GM23338 (cell line): ENCODE data around the gene INAFM1. TPM values are rescaled to one million over a fixed set of nuclear protein-coding genes. Genes with fewer than 3 reads are reported as not detected.

Experiments used
- ATAC-seq: fragments of 200-7000 bp; cut with Tn5 transposase; 3 replicates; pipeline ENCODE4 v1.9.1; 2020
- DNase-seq: peaks from one replicate; pipeline ENCODE4 v3.0.0-alpha.2; 2015; ENCODE audit warnings: low spot score
- H2AFZ ChIP-seq: fragments of 200-600 bp; sonication (generic); 2 replicates; pipeline ENCODE4 v1.8.0; 2016; ENCODE audit warnings: antibody characterized with exemption, mild to moderate bottlenecking, moderate library complexity
- H3F3A ChIP-seq: fragments of 200-600 bp; sonication (generic); replicated peaks from 2 replicates; pipeline ENCODE4 v1.8.0; 2017; ENCODE audit warnings: antibody characterized with exemption, mixed run types, low read depth
- H3K27ac ChIP-seq: fragments of 200-600 bp; sonication (generic); 2 replicates; pipeline ENCODE4 v1.6.1; 2016; ENCODE audit warnings: low read depth
- H3K27me3 ChIP-seq: fragments of 200-600 bp; sonication (generic); 2 replicates; pipeline ENCODE4 v1.8.0; 2016; ENCODE audit warnings: mild to moderate bottlenecking, mixed run types, moderate library complexity; ENCODE audit not compliant: insufficient read depth
- H3K36me3 ChIP-seq: fragments of 200-600 bp; sonication (generic); 2 replicates; pipeline ENCODE4 v1.8.0; 2016; ENCODE audit warnings: mild to moderate bottlenecking; ENCODE audit not compliant: insufficient read depth
- H3K4me1 ChIP-seq: fragments of 200-600 bp; sonication (generic); 2 replicates; pipeline ENCODE4 v1.8.0; 2016; ENCODE audit warnings: mild to moderate bottlenecking, moderate library complexity; ENCODE audit not compliant: insufficient read depth
- H3K4me2 ChIP-seq: fragments of 200-600 bp; sonication (generic); 2 replicates; pipeline ENCODE4 v1.7.1; 2017; ENCODE audit warnings: mixed run types
- H3K4me3 ChIP-seq: fragments of 200-600 bp; sonication (generic); 2 replicates; pipeline ENCODE4 v1.6.1; 2016; ENCODE audit warnings: mixed run types
- H3K79me2 ChIP-seq: fragments of 200-600 bp; sonication (generic); replicated peaks from 2 replicates; pipeline ENCODE4 v1.8.0; 2017; ENCODE audit warnings: mild to moderate bottlenecking; ENCODE audit not compliant: insufficient read depth
- H3K9me2 ChIP-seq: fragments of 200-600 bp; sonication (generic); 2 replicates; pipeline ENCODE4 v1.8.0; 2017; ENCODE audit not compliant: insufficient read depth
- H4K20me1 ChIP-seq: fragments of 200-600 bp; sonication (generic); replicated peaks from 2 replicates; pipeline ENCODE4 v1.8.0; 2017; ENCODE audit warnings: mild to moderate bottlenecking; ENCODE audit not compliant: insufficient read depth
- H3K27ac Mint-ChIP-seq: 2 replicates; pipeline ENCODE4 v1.8.0; 2020; ENCODE audit warnings: inconsistent platforms, mild to moderate bottlenecking, moderate library complexity, mixed read lengths
- H3K27me3 Mint-ChIP-seq: 3 replicates; pipeline ENCODE4 v1.8.0; 2022; ENCODE audit warnings: low read depth, mild to moderate bottlenecking, moderate library complexity, mixed read lengths, inconsistent platforms; ENCODE audit not compliant: insufficient read depth, poor library complexity
- H3K36me3 Mint-ChIP-seq: 3 replicates; pipeline ENCODE4 v1.8.0; 2021; ENCODE audit warnings: low read depth, mild to moderate bottlenecking, inconsistent platforms, moderate library complexity, mixed read lengths
- H3K4me1 Mint-ChIP-seq: 3 replicates; pipeline ENCODE4 v1.8.0; 2020; ENCODE audit warnings: mild to moderate bottlenecking, inconsistent platforms, mixed read lengths
- H3K4me3 Mint-ChIP-seq: 3 replicates; pipeline ENCODE4 v1.8.0; 2021; ENCODE audit warnings: moderate library complexity, mild to moderate bottlenecking, inconsistent platforms, mixed read lengths
- H3K9me3 Mint-ChIP-seq: 3 replicates; pipeline ENCODE4 v1.8.0; 2020; ENCODE audit warnings: moderate library complexity, mild to moderate bottlenecking, inconsistent platforms, mixed read lengths
- CREB1 ChIP-seq: fragments of 250-450 bp; sonication (Bioruptor Pico); IDR thresholded peaks from 2 replicates; pipeline ENCODE4 v1.5.0; 2020; ENCODE audit warnings: low read depth, mild to moderate bottlenecking, moderate library complexity
- CTCF ChIP-seq, 2 experiments: fragments of 200-600 bp in 1 of 2; sonication (generic) in 1 of 2; conservative IDR thresholded peaks; 2 replicates each; pipeline versions ENCODE4 v1.5.1 to v1.6.1; 2016 to 2017; ENCODE audit warnings: antibody characterized with exemption in 2 of 2, low read depth in 2 of 2, mild to moderate bottlenecking in 2 of 2, moderate library complexity in 1 of 2
- ETS1 ChIP-seq: IDR thresholded peaks from 2 replicates; pipeline ENCODE4 v1.6.1; 2016; ENCODE audit warnings: antibody characterized with exemption
- EZH2 ChIP-seq: fragments of 200-600 bp; sonication (generic); IDR thresholded peaks from one replicate; pipeline ENCODE4 v1.8.0; 2017; ENCODE audit warnings: antibody characterized with exemption, mild to moderate bottlenecking, low read depth; ENCODE audit not compliant: unreplicated experiment
- EZH2phosphoT487 ChIP-seq: fragments of 200-600 bp; sonication (generic); IDR thresholded peaks from one replicate; pipeline ENCODE4 v1.8.1; 2018; ENCODE audit warnings: antibody characterized with exemption; ENCODE audit not compliant: unreplicated experiment
- POLR2AphosphoS5 ChIP-seq: IDR thresholded peaks from 2 replicates; pipeline ENCODE4 v1.6.1; 2016; ENCODE audit warnings: antibody characterized with exemption, low read depth
- STAT1 ChIP-seq: IDR thresholded peaks from one replicate; pipeline ENCODE4 v1.6.1; 2016; ENCODE audit warnings: antibody characterized with exemption; ENCODE audit not compliant: unreplicated experiment
- ZNF331 ChIP-seq: fragments of 250-450 bp; sonication (Bioruptor Pico); IDR thresholded peaks from 2 replicates; pipeline ENCODE4 v1.5.0; 2020; ENCODE audit warnings: low read depth, mild to moderate bottlenecking, moderate library complexity
- ZNF462 ChIP-seq: fragments of 250-450 bp; sonication (Bioruptor Pico); IDR thresholded peaks from 2 replicates; pipeline ENCODE4 v1.5.0; 2020; ENCODE audit warnings: mild to moderate bottlenecking, moderate library complexity
- polyA plus RNA-seq: library from polyadenylated mRNA; unstranded; fragments of >200 nt; fragmentation: Nextera tagmentation; extraction: Ambion mirVana; gene quantifications from 2 replicates; pipeline ENCODE4 v1.2.1, GENCODE V29; 2016
- total RNA-seq: library from RNA; depleted of rRNA; stranded (reverse); fragments of >200 nt; shearing (Covaris generic); gene quantifications from 2 replicates; pipeline ENCODE4 v1.2.3, GENCODE V29; 2014

The INAFM1 gene
- total and polyA plus RNA-seq, 2 experiments from 2014 or later = 2.9 to 10.2 TPM

- no peak for TF ChIP-seq ZNF462 (CRISPR knock-in tag)
- no peak for TF ChIP-seq EZH2
- TF ChIP-seq ZNF331 = no peak
- TF ChIP-seq POLR2AphosphoS5 = no peak
- no peak for TF ChIP-seq ETS1
- TF ChIP-seq EZH2phosphoT487 = no peak
- TF ChIP-seq CREB1 (CRISPR knock-in tag) = no peak
These were observed 45.0 kb upstream of the INAFM1 start (continued) for GRCh38 chr19:47229676-47230053.

- peaks cover 37% of the 10 kb centered on the region for H3K4me1 ChIP-seq
These were observed 44.4 kb upstream of the INAFM1 start for GRCh38 chr19:47230054-47230920.

More at GRCh38 chr19:47230054-47230920, 44.4 kb upstream of the INAFM1 start:
- Mint-ChIP-seq H3K9me3 (peaks cover 1% of the 10 kb centered on the region; the same call in 1 of the 3 replicates), H3K4me1 (peaks cover 22% of the 10 kb centered on the region), H3K27ac (no peak overlapping the region), H3K27me3 (peaks cover 25% of the 10 kb centered on the region), H3K36me3 (peaks cover 5% of the 10 kb centered on the region), H3K4me3 (peak overlapping the region; percentile 53; the same call in 2 of the 3 replicates)
- ATAC-seq (peak; percentile 1; the same call in 2 of the 3 replicates), DNase-seq (peak; percentile 76)
- peaks cover 24% of the 10 kb centered on the region for H3K79me2 ChIP-seq
- H3K4me2 ChIP-seq = peak overlapping the region; percentile 95
- H3F3A ChIP-seq = peaks cover 30% of the 10 kb centered on the region
- no peaks in the 10 kb centered on the region; the same call in 1 of the 2 replicates for H3K36me3 ChIP-seq
- H2AFZ ChIP-seq = no peak overlapping the region
- H3K27ac ChIP-seq = no peak overlapping the region
- no peaks in the 10 kb centered on the region for H3K9me2 ChIP-seq
- H3K27me3 ChIP-seq = peaks cover 11% of the 10 kb centered on the region
- no peaks in the 10 kb centered on the region; the same call in 1 of the 2 replicates for H4K20me1 ChIP-seq
- TF ChIP-seq POLR2AphosphoS5 (0 out of 2 replicates have a peak, but pooled peaks have one; percentile 7), CTCF (conservative IDR thresholded peaks at IDR 0.05; ENCODE audit: low read depth in 2 of 2) (peak; percentile 57 to 76), STAT1 (no peak)
- peak overlapping the region; percentile 96 for H3K4me3 ChIP-seq
